IMR-90 (cell line): ENCODE results near the gene SPATA13. TPM values are rescaled to one million over a fixed set of nuclear protein-coding genes. Genes with fewer than 3 reads are reported as not detected.

Experiments used
- ATAC-seq: fragments of 200-7000 bp; cut with Tn5 transposase; 2 replicates; pipeline ENCODE4 v1.9.1; 2020; ENCODE audit warnings: low read depth, mild to moderate bottlenecking, moderate library complexity
- BruUV-seq: library from RNA; stranded (reverse); fragments of 400-500 nt; replicated peaks from 2 replicates; lab custom pipeline; 2021; lab: Mats Ljungman, UMichigan
- CTCF ChIA-PET: fragments of 300-600 bp; formaldehyde crosslinking; extraction: SDS; loops from one replicate; lab custom pipeline; 2021; ENCODE audit warnings: antibody characterized with exemption; lab: Yijun Ruan, JAX
- POLR2A ChIA-PET: fragments of 300-600 bp; sonication (Branson Sonifier 250); formaldehyde crosslinking; loops from one replicate; lab custom pipeline; 2022; ENCODE audit warnings: antibody characterized with exemption; ENCODE audit not compliant: unreplicated experiment; lab: Charles Lee
- DNase-seq: peaks from one replicate; pipeline ENCODE4 v3.0.0; 2013
- H2AFZ ChIP-seq: replicated peaks from 2 replicates; pipeline ENCODE3; 2013; ENCODE audit warnings: low read length, mild to moderate bottlenecking; ENCODE audit not compliant: poor library complexity
- H2AK5ac ChIP-seq: 2 replicates; pipeline ENCODE4 v1.6.1; 2013; ENCODE audit warnings: low read depth, low read length, inconsistent platforms
- H2AK9ac ChIP-seq: replicated peaks from 2 replicates; pipeline ENCODE3; 2013; ENCODE audit warnings: mild to moderate bottlenecking, low read depth, low read length, moderate library complexity; ENCODE audit not compliant: poor library complexity
- H2BK120ac ChIP-seq: 2 replicates; pipeline ENCODE4 v1.6.1; 2013; ENCODE audit warnings: low read depth, low read length, inconsistent platforms
- H2BK15ac ChIP-seq: 3 replicates; pipeline ENCODE4 v1.6.1; 2013; ENCODE audit warnings: low read depth, low read length, inconsistent platforms
- H2BK20ac ChIP-seq: 2 replicates; pipeline ENCODE4 v1.6.1; 2013; ENCODE audit warnings: low read depth, mild to moderate bottlenecking, inconsistent platforms, low read length, moderate library complexity
- H2BK5ac ChIP-seq: 2 replicates; pipeline ENCODE4 v1.6.1; 2013; ENCODE audit warnings: mild to moderate bottlenecking, low read depth, low read length, inconsistent platforms; ENCODE audit not compliant: poor library complexity, severe bottlenecking
- H3K14ac ChIP-seq: replicated peaks from 2 replicates; pipeline ENCODE4 v1.6.1; 2013; ENCODE audit warnings: low read depth, low read length, inconsistent platforms
- H3K18ac ChIP-seq: 2 replicates; pipeline ENCODE4 v1.6.1; 2013; ENCODE audit warnings: low read depth, low read length, control low read depth
- H3K23ac ChIP-seq: 2 replicates; pipeline ENCODE4 v1.6.1; 2013; ENCODE audit warnings: low read depth, low read length, inconsistent platforms
- H3K27ac ChIP-seq: 2 replicates; pipeline ENCODE4 v1.5.1; 2013; ENCODE audit warnings: mild to moderate bottlenecking, control low read depth, low read length; ENCODE audit not compliant: insufficient read depth
- H3K27me3 ChIP-seq: 2 replicates; pipeline ENCODE4 v1.6.1; 2013; ENCODE audit warnings: low read length; ENCODE audit not compliant: control insufficient read depth, insufficient read depth
- H3K36me3 ChIP-seq: 2 replicates; pipeline ENCODE4 v1.6.1; 2013; ENCODE audit warnings: low read length, mixed read lengths; ENCODE audit not compliant: control insufficient read depth, insufficient read depth
- H3K4ac ChIP-seq: 2 replicates; pipeline ENCODE4 v1.6.1; 2013; ENCODE audit warnings: low read depth, low read length, inconsistent platforms
- H3K4me1 ChIP-seq: 2 replicates; pipeline ENCODE4 v1.6.1; 2013; ENCODE audit warnings: low read length, mixed read lengths; ENCODE audit not compliant: control insufficient read depth, insufficient read depth
- H3K4me2 ChIP-seq: 2 replicates; pipeline ENCODE4 v1.6.1; 2013; ENCODE audit warnings: low read depth, mild to moderate bottlenecking, control low read depth, low read length, moderate library complexity
- H3K4me3 ChIP-seq: 2 replicates; pipeline ENCODE4 v1.5.1; 2013; ENCODE audit warnings: low read depth, mild to moderate bottlenecking, control low read depth, low read length, moderate library complexity; ENCODE audit not compliant: insufficient read depth
- H3K56ac ChIP-seq: 2 replicates; pipeline ENCODE4 v1.6.1; 2013; ENCODE audit warnings: low read length, inconsistent platforms; ENCODE audit not compliant: insufficient read depth; ENCODE audit errors: extremely low read depth
- H3K79me1 ChIP-seq, 2 experiments: 2 replicates each; pipeline ENCODE4 v1.6.1; 2013; ENCODE audit warnings: low read length in 2 of 2, inconsistent platforms in 1 of 2, low read depth in 1 of 2
- H3K9ac ChIP-seq: 2 replicates; pipeline ENCODE4 v1.6.1; 2013; ENCODE audit warnings: low read depth, low read length, control low read depth
- H3K9me1 ChIP-seq: 2 replicates; pipeline ENCODE4 v1.6.1; 2013; ENCODE audit warnings: low read length, inconsistent platforms; ENCODE audit not compliant: insufficient read depth
- H3K9me3 ChIP-seq: 2 replicates; pipeline ENCODE4 v1.6.1; 2013; ENCODE audit warnings: low read length; ENCODE audit not compliant: control insufficient read depth, insufficient read depth
- H4K20me1 ChIP-seq: 2 replicates; pipeline ENCODE4 v1.6.1; 2013; ENCODE audit warnings: low read length, inconsistent platforms; ENCODE audit not compliant: insufficient read depth
- H4K5ac ChIP-seq: 2 replicates; pipeline ENCODE4 v1.6.1; 2013; ENCODE audit warnings: mild to moderate bottlenecking, low read depth, low read length, control low read depth
- H4K8ac ChIP-seq, 2 experiments: 2 replicates each; pipeline ENCODE4 v1.6.1; 2013; ENCODE audit warnings: low read depth in 2 of 2, low read length in 2 of 2, control low read depth in 1 of 2, inconsistent platforms in 1 of 2
- H4K91ac ChIP-seq: 2 replicates; pipeline ENCODE4 v1.6.1; 2013; ENCODE audit warnings: low read depth, low read length, inconsistent platforms; ENCODE audit not compliant: insufficient read depth
- BHLHE40 ChIP-seq: fragments of 150-350 bp; IDR thresholded peaks from 2 replicates; pipeline ENCODE4 v1.6.1; 2016; ENCODE audit warnings: mild to moderate bottlenecking, low read depth, low read length
- CEBPB ChIP-seq: IDR thresholded peaks from 2 replicates; pipeline ENCODE4 v1.6.1; 2012; ENCODE audit warnings: low read depth, low read length, improper control_type of control experiment
- CHD1 ChIP-seq: IDR thresholded peaks from 2 replicates; pipeline ENCODE4 v1.6.1; 2012; ENCODE audit warnings: low read depth, low read length, improper control_type of control experiment
- FOS ChIP-seq: fragments of 150-350 bp; IDR thresholded peaks from 2 replicates; pipeline ENCODE4 v1.6.1; 2016; ENCODE audit warnings: low read depth, low read length
- MAFK ChIP-seq: IDR thresholded peaks from 2 replicates; pipeline ENCODE4 v1.6.1; 2012; ENCODE audit warnings: low read depth, low read length, improper control_type of control experiment
- MAZ ChIP-seq: IDR thresholded peaks from 2 replicates; pipeline ENCODE4 v1.6.1; 2012; ENCODE audit warnings: low read depth, mild to moderate bottlenecking, low read length, improper control_type of control experiment, moderate library complexity, borderline replicate concordance
- RCOR1 ChIP-seq: IDR thresholded peaks from 2 replicates; pipeline ENCODE4 v1.6.1; 2012; ENCODE audit warnings: mild to moderate bottlenecking, low read length, improper control_type of control experiment; ENCODE audit not compliant: insufficient replicate concordance
- RFX5 ChIP-seq: IDR thresholded peaks from 2 replicates; pipeline ENCODE4 v1.8.0; 2012; ENCODE audit warnings: low read depth, mild to moderate bottlenecking, low read length, moderate library complexity
- USF2 ChIP-seq: fragments of 150-350 bp; IDR thresholded peaks from 2 replicates; pipeline ENCODE4 v1.6.1; 2017; ENCODE audit warnings: mild to moderate bottlenecking, antibody characterized with exemption, low read length, low read depth
- WGBS, 2 experiments: methylation state at CpG; one replicate each; pipeline versions ENCODE4 v1.1.5 to v1.1.7; 2013; ENCODE audit warnings: missing lambda C conversion rate in 2 of 2; ENCODE audit not compliant: insufficient read length in 1 of 2; ENCODE audit errors: extremely low coverage in 2 of 2; 5-methylcytosine and 5-hydroxymethylcytosine counted together
- dilution Hi-C: fragments of 300-500 bp; cut with HindIII; formaldehyde crosslinking; loops from one replicate; pipeline ENCODE4 v1.14.3; 2018; ENCODE audit warnings: low sequenced_read_pairs; ENCODE audit not compliant: unreplicated experiment
- in situ Hi-C: fragments of 300-500 bp; cut with MboI; formaldehyde crosslinking; loops from 3 replicates; pipeline ENCODE4 v1.14.3; 2019; ENCODE audit warnings: low sequenced_read_pairs, inconsistent platforms, mixed read lengths
- intact Hi-C: fragments of 100-400 bp; cut with micrococcal nuclease; formaldehyde crosslinking; loops from 2 replicates; pipeline ENCODE4 v1.10.0; 2022
- polyA plus RNA-seq, 3 experiments: library from polyadenylated mRNA; depleted of rRNA; stranded (reverse); fragments of >200 nt; gene quantifications; 2 replicates each; pipeline ENCODE4 v1.2.3, GENCODE V29; 2012; ENCODE audit warnings: low replicate concordance in 1 of 3
- total RNA-seq: library from RNA; depleted of rRNA; stranded (reverse); fragments of >200 nt; gene quantifications from 2 replicates; pipeline ENCODE4 v1.2.3, GENCODE V29; 2012

The SPATA13 gene
- total and polyA plus RNA-seq, 2 of the 4 experiments (the other 2 are of a cell fraction), result 10.5 to 12.5 TPM

GRCh38 chr13:24308068-24308445 lies 147.5 kb downstream of the SPATA13 start:
- H3K27me3 ChIP-seq, result no peaks in the 10 kb centered on the region
- no TSS peak for BruUV-seq
- no peak for TF ChIP-seq MAZ
- TF ChIP-seq BHLHE40, result no peak
- no peak for TF ChIP-seq FOS
- no peak for TF ChIP-seq CEBPB
- TF ChIP-seq USF2, result no peak
- TF ChIP-seq RFX5, result no peak
- TF ChIP-seq CHD1, result no peak
- TF ChIP-seq MAFK, result no peak
- TF ChIP-seq RCOR1, result no peak
- H2AK9ac ChIP-seq, result no peak overlapping the region
- H2BK5ac ChIP-seq, result no peak overlapping the region
- H3K9me3 ChIP-seq, result no peaks in the 10 kb centered on the region
- no peak overlapping the region for H3K4ac ChIP-seq
- H3K79me1 ChIP-seq, result peaks cover 0 to 3% of the 10 kb centered on the region in 2 experiments; a peak in 1 of 4 replicates
- H3K9ac ChIP-seq, result no peak overlapping the region
- no peak for ATAC-seq
- peaks cover 15% of the 10 kb centered on the region for H3K4me1 ChIP-seq
- in situ Hi-C loops (no loop called here), intact Hi-C loops (no loop called here), dilution Hi-C loops (no loop called here)
- no peak overlapping the region for H2AK5ac ChIP-seq
- ChIA-PET CTCF (no interaction called here), POLR2A (no interaction called here)
- no peak overlapping the region for H2BK20ac ChIP-seq
- H4K20me1 ChIP-seq, result peaks cover 4% of the 10 kb centered on the region; the same call in 1 of the 2 replicates
- peaks cover 5% of the 10 kb centered on the region for H3K36me3 ChIP-seq
- 64% methylated on average over 11 of the region's 33 CpGs; no CpG with 5 or more reads in 1 of the 2 experiments for WGBS, 2 experiments
- H4K8ac ChIP-seq, result no peak overlapping the region
- H4K5ac ChIP-seq, result no peak overlapping the region
- H3K18ac ChIP-seq, result no peak overlapping the region
- H4K91ac ChIP-seq, result no peak overlapping the region
- no peak overlapping the region for H2BK15ac ChIP-seq
- no peak overlapping the region for H3K4me2 ChIP-seq
- no peak overlapping the region for H2BK120ac ChIP-seq
- no peak overlapping the region for H2AFZ ChIP-seq
- H3K4me3 ChIP-seq, result no peak overlapping the region
- no peak overlapping the region for H3K23ac ChIP-seq
- H3K27ac ChIP-seq, result no peak overlapping the region
- no peak overlapping the region for H3K56ac ChIP-seq
- peaks cover 13% of the 10 kb centered on the region for H3K9me1 ChIP-seq
- DNase-seq, result no peak
- H3K14ac ChIP-seq, result no peak overlapping the region
